Spleen (tissue), 7 donors: ENCODE results near the gene SNX12.

Experiments
- POLR2A ChIP-seq, 3 donors: fragments of 450-650 bp; IDR thresholded peaks; one replicate each; pipeline ENCODE4 v1.5.1; 2017; ENCODE audit warnings: antibody characterized with exemption in 3 of 3, mild to moderate bottlenecking in 1 of 3
- TF ChIP-seq, protein P1 (sequence below), 11 experiments: fragments of 200-600 bp in 7 of 11; fragments of 450-650 bp in 4 of 11; sonication (generic) in 4 of 11; IDR thresholded peaks in 8 of 11; conservative IDR thresholded peaks in 3 of 11; 1 replicate in 7 of 11; 2 replicates in 4 of 11; pipeline versions ENCODE4 v1.4.0 to v1.8.0; 2016 to 2021; ENCODE audit warnings: antibody characterized with exemption in 11 of 11, inconsistent platforms in 4 of 11, mild to moderate bottlenecking in 1 of 11
- donor health status: DM: no; HTN: no; CAD: no; lungs with moderate emphysema.
- donor health status: DM: no; HTN: no; CAD: no.
- donor health status: DM: no; HTN: no; CAD: no.

- TF ChIP-seq POLR2A (IDR thresholded peaks at IDR 0.05), result no peak
- TF ChIP-seq, protein P1, sequence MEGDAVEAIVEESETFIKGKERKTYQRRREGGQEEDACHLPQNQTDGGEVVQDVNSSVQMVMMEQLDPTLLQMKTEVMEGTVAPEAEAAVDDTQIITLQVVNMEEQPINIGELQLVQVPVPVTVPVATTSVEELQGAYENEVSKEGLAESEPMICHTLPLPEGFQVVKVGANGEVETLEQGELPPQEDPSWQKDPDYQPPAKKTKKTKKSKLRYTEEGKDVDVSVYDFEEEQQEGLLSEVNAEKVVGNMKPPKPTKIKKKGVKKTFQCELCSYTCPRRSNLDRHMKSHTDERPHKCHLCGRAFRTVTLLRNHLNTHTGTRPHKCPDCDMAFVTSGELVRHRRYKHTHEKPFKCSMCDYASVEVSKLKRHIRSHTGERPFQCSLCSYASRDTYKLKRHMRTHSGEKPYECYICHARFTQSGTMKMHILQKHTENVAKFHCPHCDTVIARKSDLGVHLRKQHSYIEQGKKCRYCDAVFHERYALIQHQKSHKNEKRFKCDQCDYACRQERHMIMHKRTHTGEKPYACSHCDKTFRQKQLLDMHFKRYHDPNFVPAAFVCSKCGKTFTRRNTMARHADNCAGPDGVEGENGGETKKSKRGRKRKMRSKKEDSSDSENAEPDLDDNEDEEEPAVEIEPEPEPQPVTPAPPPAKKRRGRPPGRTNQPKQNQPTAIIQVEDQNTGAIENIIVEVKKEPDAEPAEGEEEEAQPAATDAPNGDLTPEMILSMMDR (IDR thresholded peaks at IDR 0.05 in 8 of 11, conservative IDR thresholded peaks at IDR 0.05 in 3 of 11), result no peak
These were observed 43.8 kb upstream of the SNX12 start for GRCh38 chrX:71111921-71112431.
